Endothelial cell (in vitro differentiated cells): ENCODE measurements around the gene PODNL1. TPM values are rescaled to one million over a fixed set of nuclear protein-coding genes. Genes with fewer than 3 reads are reported as not detected.

Experiments
- DNase-seq: peaks from one replicate; pipeline ENCODE4 v3.0.0; 2021; ENCODE audit warnings: low spot score
- H3K27ac Mint-ChIP-seq: one replicate; pipeline ENCODE4 v1.8.0; 2021; ENCODE audit warnings: mixed read lengths, inconsistent platforms; ENCODE audit not compliant: unreplicated experiment
- H3K27me3 Mint-ChIP-seq: one replicate; pipeline ENCODE4 v1.8.0; 2021; ENCODE audit warnings: mild to moderate bottlenecking, moderate library complexity, mixed read lengths, inconsistent platforms; ENCODE audit not compliant: unreplicated experiment
- H3K36me3 Mint-ChIP-seq: one replicate; pipeline ENCODE4 v1.8.0; 2021; ENCODE audit warnings: mild to moderate bottlenecking, low read depth, mixed read lengths, inconsistent platforms; ENCODE audit not compliant: unreplicated experiment
- H3K4me1 Mint-ChIP-seq: one replicate; pipeline ENCODE4 v1.8.0; 2021; ENCODE audit warnings: mild to moderate bottlenecking, mixed read lengths, inconsistent platforms; ENCODE audit not compliant: unreplicated experiment
- H3K4me3 Mint-ChIP-seq: one replicate; pipeline ENCODE4 v1.8.0; 2021; ENCODE audit warnings: mild to moderate bottlenecking, mixed read lengths, inconsistent platforms; ENCODE audit not compliant: unreplicated experiment
- H3K9me3 Mint-ChIP-seq: one replicate; pipeline ENCODE4 v1.8.0; 2021; ENCODE audit warnings: mixed read lengths, inconsistent platforms; ENCODE audit not compliant: unreplicated experiment
- total RNA-seq: library from RNA; stranded (reverse); fragmentation: NEBNext Ultra II Directional; extraction: Animal tissue kit (Norgen Biotek cat#: 25700); gene quantifications from one replicate; pipeline ENCODE4 v1.2.1, GENCODE V29; 2021; ENCODE audit not compliant: unreplicated experiment
- TF ChIP-seq, protein P1 (sequence below): fragments of 200-600 bp; sonication (generic); IDR thresholded peaks from one replicate; pipeline ENCODE4 v1.5.0; 2021; ENCODE audit warnings: antibody characterized with exemption; ENCODE audit not compliant: unreplicated experiment

The PODNL1 gene
- total RNA-seq, 1 donor from 2014 or later = not detected

GRCh38 chr19:13984875-13985741 is 46.9 kb upstream of the PODNL1 start:
- H3K27ac Mint-ChIP-seq = peak overlapping the region; percentile 13
- no peaks in the 10 kb centered on the region for H3K9me3 Mint-ChIP-seq
- TF ChIP-seq, protein P1, sequence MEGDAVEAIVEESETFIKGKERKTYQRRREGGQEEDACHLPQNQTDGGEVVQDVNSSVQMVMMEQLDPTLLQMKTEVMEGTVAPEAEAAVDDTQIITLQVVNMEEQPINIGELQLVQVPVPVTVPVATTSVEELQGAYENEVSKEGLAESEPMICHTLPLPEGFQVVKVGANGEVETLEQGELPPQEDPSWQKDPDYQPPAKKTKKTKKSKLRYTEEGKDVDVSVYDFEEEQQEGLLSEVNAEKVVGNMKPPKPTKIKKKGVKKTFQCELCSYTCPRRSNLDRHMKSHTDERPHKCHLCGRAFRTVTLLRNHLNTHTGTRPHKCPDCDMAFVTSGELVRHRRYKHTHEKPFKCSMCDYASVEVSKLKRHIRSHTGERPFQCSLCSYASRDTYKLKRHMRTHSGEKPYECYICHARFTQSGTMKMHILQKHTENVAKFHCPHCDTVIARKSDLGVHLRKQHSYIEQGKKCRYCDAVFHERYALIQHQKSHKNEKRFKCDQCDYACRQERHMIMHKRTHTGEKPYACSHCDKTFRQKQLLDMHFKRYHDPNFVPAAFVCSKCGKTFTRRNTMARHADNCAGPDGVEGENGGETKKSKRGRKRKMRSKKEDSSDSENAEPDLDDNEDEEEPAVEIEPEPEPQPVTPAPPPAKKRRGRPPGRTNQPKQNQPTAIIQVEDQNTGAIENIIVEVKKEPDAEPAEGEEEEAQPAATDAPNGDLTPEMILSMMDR = no peak
- peaks cover 16% of the 10 kb centered on the region for H3K27me3 Mint-ChIP-seq
- DNase-seq = no peak
- H3K36me3 Mint-ChIP-seq = peaks cover 6% of the 10 kb centered on the region
- peaks cover 18% of the 10 kb centered on the region for H3K4me1 Mint-ChIP-seq
- peak overlapping the region; percentile 24 for H3K4me3 Mint-ChIP-seq

DNA sequence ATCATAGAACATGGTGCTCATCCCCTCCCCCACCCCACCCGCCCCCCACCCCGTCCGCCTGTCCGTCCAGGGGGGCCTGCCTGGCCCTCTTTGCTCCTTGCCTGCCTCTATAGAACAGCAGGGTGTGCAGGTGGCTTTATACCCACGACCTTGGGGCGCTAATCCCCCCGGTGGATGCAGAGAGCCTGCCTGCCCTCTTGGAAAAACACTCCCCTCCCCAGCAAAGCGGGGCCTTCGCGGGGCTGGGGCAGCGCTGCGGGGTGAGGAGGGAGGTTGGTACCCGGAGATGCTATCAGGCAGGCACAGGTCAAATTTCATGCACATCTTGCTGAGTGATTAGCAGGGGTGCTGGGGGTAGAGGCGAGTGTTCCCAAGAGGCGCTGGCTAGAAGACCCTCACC is 46.0 kb upstream of the PODNL1 start:
- TF ChIP-seq, protein P1 = no peak

DNA sequence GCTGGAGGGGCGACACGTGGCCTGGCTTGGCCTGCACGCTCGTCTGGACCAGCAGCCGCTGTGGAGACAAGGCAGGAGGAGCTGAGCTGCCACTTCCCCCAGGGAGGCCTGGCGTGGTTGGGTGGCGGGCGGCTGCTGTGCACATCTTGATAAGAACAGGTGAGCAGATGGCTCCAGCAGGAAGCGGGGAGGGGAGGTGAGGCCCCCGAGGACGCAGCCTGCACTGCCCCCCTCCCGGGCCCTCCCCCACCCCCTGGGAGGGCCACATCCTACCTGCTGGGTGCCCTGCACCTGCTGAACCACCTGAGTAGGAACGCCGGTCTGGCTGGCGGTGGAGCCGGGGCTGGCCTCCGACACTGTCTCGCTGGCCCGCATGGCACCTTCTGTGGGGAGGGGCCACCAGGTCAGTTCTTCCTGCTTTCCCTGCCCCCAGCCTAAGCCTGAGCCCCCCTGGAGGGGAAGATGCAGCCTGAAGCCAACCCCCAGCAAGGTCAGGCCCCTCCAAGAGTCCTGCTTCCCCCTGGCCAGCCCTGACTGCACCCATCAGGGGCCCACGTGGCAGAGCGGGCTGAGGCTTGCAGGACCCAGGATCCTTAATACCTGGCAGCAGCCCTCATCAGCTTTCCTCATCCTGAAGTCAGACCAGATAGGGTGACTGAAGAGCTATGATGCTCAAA is 45.1 kb upstream of the PODNL1 start:
- no peaks in the 10 kb centered on the region for H3K9me3 Mint-ChIP-seq
- TF ChIP-seq, protein P1 = no peak
- H3K4me1 Mint-ChIP-seq = peaks cover 21% of the 10 kb centered on the region
- H3K4me3 Mint-ChIP-seq = no peak overlapping the region
- H3K27me3 Mint-ChIP-seq = peaks cover 14% of the 10 kb centered on the region
- H3K27ac Mint-ChIP-seq = no peak overlapping the region
- DNase-seq = no peak
- no peaks in the 10 kb centered on the region for H3K36me3 Mint-ChIP-seq

More for the DNA sequence above, 46.0 kb upstream of the PODNL1 start:
- H3K36me3 Mint-ChIP-seq = no peaks in the 10 kb centered on the region
- peaks cover 15% of the 10 kb centered on the region for H3K27me3 Mint-ChIP-seq
- no peak overlapping the region for H3K4me3 Mint-ChIP-seq
- no peak overlapping the region for H3K27ac Mint-ChIP-seq
- DNase-seq = no peak
- peaks cover 21% of the 10 kb centered on the region for H3K4me1 Mint-ChIP-seq
- no peaks in the 10 kb centered on the region for H3K9me3 Mint-ChIP-seq

DNA sequence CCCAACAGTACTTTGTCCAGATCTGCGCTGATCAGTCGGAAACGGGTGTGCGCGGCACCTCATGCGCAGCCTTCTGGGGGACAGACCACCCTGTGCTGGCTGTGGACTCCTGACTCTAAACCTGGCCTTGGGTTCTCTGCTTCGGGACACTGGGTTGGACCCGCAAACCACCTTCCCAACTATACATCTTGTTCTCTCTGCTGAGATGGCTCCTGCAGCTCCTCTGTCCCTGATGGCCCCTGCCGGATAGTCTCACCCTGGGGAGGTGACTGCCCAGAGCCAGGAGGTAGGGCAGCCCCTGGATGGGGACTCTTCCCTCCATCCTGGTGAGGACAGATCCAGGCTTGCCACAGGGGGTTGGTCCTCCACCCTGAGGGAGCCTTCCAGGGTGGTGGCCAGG is 44.6 kb upstream of the PODNL1 start:
- DNase-seq = no peak
- Mint-ChIP-seq H3K4me3 (no peak overlapping the region), H3K9me3 (no peaks in the 10 kb centered on the region), H3K27ac (no peak overlapping the region), H3K4me1 (peaks cover 18% of the 10 kb centered on the region), H3K36me3 (no peaks in the 10 kb centered on the region), H3K27me3 (peaks cover 13% of the 10 kb centered on the region)
- TF ChIP-seq, protein P1 = no peak
